ENCODE results near the gene ARHGAP27.

Gene ARHGAP27

DNA sequence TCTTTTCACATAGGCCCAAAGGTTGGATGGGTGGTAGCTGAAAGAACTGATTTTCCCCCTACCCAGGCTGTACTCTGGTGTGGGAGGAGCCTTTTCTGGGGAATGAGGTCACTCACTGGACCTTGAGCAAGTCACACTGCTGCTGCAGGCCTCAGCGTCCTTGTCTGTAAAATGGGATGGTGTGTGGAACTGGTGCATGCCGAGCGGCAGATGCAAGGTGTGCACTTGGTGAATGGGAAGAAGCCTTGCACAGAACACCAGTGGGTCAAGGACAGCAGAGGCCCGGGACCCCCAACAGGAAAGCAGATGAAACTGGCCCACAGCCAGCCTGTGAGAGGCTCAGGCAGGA is 38.1 kb downstream of the ARHGAP27 start:
- no peak for TF ChIP-seq TCF4 (CRISPR knock-in tag; IDR thresholded peaks at IDR 0.05; ENCODE audit: borderline replicate concordance)
- TF ChIP-seq POU6F1 (CRISPR knock-in tag; IDR thresholded peaks at IDR 0.05; ENCODE audit: borderline replicate concordance, low read depth) = no peak
- no peak for TF ChIP-seq SNAI2 (CRISPR knock-in tag; IDR thresholded peaks at IDR 0.05)
- no peak for TF ChIP-seq CSRNP3 (CRISPR knock-in tag; IDR thresholded peaks at IDR 0.05)
- TF ChIP-seq ARNTL (CRISPR knock-in tag; IDR thresholded peaks at IDR 0.05; ENCODE audit: borderline replicate concordance, low read depth) = no peak
- no peak for TF ChIP-seq ZNF70 (CRISPR knock-in tag; IDR thresholded peaks at IDR 0.05)
- no peak for TF ChIP-seq ISL1 (CRISPR knock-in tag; IDR thresholded peaks at IDR 0.05)
- no peak for TF ChIP-seq GLIS3 (CRISPR knock-in tag; IDR thresholded peaks at IDR 0.05)
- TF ChIP-seq PPARA (CRISPR knock-in tag; IDR thresholded peaks at IDR 0.05; ENCODE audit: borderline replicate concordance) = no peak
- no peak for ATAC-seq

- no peak for ATAC-seq
- no peak for TF ChIP-seq RARB (CRISPR knock-in tag; IDR thresholded peaks at IDR 0.05)
- no peak for TF ChIP-seq ISL1 (CRISPR knock-in tag; IDR thresholded peaks at IDR 0.05)
- TF ChIP-seq CSRNP3 (CRISPR knock-in tag; IDR thresholded peaks at IDR 0.05) = no peak
- TF ChIP-seq ZFP3 (CRISPR knock-in tag; IDR thresholded peaks at IDR 0.05) = no peak
- TF ChIP-seq OSR1 (CRISPR knock-in tag; IDR thresholded peaks at IDR 0.05) = no peak
- TF ChIP-seq ZNF565 (CRISPR knock-in tag; conservative IDR thresholded peaks at IDR 0.05; ENCODE audit: low read depth) = no peak
- no peak for TF ChIP-seq POU6F1 (CRISPR knock-in tag; IDR thresholded peaks at IDR 0.05; ENCODE audit: borderline replicate concordance, low read depth)
- TF ChIP-seq ARNTL (CRISPR knock-in tag; IDR thresholded peaks at IDR 0.05; ENCODE audit: borderline replicate concordance, low read depth) = no peak
- no peak for TF ChIP-seq TCF4 (CRISPR knock-in tag; IDR thresholded peaks at IDR 0.05; ENCODE audit: borderline replicate concordance)
These were observed 38.6 kb downstream of the ARHGAP27 start for GRCh38 chr17:45394091-45394490.

- TF ChIP-seq SNAI2 (CRISPR knock-in tag; IDR thresholded peaks at IDR 0.05) (no peak), ZFP30 (CRISPR knock-in tag; IDR thresholded peaks at IDR 0.05) (no peak), TCF4 (CRISPR knock-in tag; IDR thresholded peaks at IDR 0.05; ENCODE audit: borderline replicate concordance) (no peak), ISL1 (CRISPR knock-in tag; IDR thresholded peaks at IDR 0.05) (no peak), BACH2 (CRISPR knock-in tag; IDR thresholded peaks at IDR 0.05; ENCODE audit: borderline replicate concordance) (no peak), ZNF565 (CRISPR knock-in tag; conservative IDR thresholded peaks at IDR 0.05; ENCODE audit: low read depth) (no peak), CSRNP3 (CRISPR knock-in tag; IDR thresholded peaks at IDR 0.05) (no peak), ZC3H10 (CRISPR knock-in tag; IDR thresholded peaks at IDR 0.05) (no peak), CSDC2 (CRISPR knock-in tag; IDR thresholded peaks at IDR 0.05) (no peak), PPARA (CRISPR knock-in tag; IDR thresholded peaks at IDR 0.05; ENCODE audit: borderline replicate concordance) (no peak), ZNF70 (CRISPR knock-in tag; IDR thresholded peaks at IDR 0.05) (no peak), CREB5 (CRISPR knock-in tag; IDR thresholded peaks at IDR 0.05; ENCODE audit: low read depth) (no peak), PATZ1 (CRISPR knock-in tag; IDR thresholded peaks at IDR 0.05; ENCODE audit: borderline replicate concordance) (no peak)
- no peak for ATAC-seq
These were observed 39.3 kb downstream of the ARHGAP27 start for GRCh38 chr17:45393411-45393810.
